HG03571 (cell line): ENCODE measurements around the gene MOK.
"Not testable (repeated sequence)": the region's sequence is repeated elsewhere in the genome, so short reads cannot be mapped to it uniquely, and the experiment has no call there.

ENCODE experiments used
- ATAC-seq: cut with Tn5 transposase; IDR thresholded peaks from one replicate; pipeline ENCODE4 v1.9.1; 2021; ENCODE audit not compliant: unreplicated experiment

Gene MOK

DNA sequence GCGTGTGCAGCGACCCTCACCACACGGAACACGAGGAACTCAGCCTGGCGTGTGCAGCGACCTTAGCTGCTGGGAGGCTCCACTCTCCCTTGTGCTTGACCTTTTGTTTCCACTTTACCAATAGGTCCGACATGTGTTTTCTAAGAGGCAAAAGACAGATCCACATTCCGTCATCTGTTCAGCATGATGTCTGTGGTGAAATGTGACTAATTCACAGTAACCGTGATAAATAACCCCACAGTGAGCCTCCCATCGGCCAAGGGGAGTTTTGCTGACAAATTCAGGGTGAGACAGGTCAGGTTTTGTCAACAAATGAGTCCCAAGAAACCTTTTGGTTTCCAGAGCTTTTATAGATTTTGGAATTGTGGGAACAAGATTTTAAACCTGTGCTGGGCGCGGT is 55.9 kb downstream of the MOK start:
- ATAC-seq, result no peak

DNA sequence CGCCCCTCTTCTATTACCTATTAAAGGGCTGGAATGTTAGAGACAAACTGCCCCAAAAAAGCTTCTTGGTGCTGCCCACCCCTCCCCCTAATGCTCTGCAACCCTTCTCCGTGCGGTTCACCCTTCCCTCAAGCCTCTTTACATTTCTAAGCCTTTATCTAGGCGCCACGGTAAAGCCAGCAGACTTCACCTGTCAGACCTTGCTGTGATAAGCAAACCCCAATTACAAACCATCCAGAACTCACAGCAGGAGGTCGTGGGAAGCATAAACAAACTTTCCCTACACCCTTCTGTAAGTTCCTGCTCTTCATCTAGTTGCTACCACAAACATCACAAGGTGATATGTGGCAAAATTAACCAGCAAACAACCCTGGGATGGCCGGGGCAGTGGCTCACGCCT is 56.8 kb downstream of the MOK start:
- ATAC-seq, result no peak

DNA sequence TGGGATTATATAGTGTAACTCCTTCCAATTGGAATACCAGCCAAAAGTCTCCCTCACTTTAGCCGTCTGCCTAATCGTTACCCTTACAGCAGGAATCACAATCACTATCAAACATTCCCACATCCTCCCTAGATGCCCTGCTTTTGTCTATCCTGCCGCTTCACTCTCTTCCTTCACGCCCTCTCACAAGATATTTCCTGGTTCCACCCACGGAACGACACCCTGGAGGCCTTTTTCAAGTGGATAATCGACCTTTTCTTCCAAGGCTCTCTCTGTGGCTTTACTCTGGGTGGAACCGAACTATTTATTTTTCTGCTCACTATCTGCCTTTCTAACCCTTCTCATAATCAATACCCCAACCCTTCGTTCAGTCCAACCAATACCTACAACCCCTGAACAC is 58.9 kb downstream of the MOK start:
- ATAC-seq, result no peak

DNA sequence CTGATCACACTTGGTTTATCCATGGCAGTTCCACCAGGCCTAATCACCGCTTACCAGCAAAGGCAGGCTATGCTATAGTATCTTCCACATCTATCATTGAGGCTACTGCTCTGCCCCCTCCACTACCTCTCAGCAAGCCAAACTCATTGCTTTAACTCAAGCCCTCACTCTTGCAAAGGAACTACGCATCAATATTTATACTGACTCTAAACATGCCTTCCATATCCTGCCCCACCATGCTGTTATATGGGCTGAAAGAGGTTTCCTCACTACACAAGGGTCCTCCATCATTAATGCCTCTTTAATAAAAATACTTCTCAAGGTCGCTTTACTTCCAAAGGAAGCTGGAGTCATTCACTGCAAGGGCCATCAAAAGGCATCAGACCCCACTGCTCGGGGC is 61.2 kb downstream of the MOK start:
- not testable (repeated sequence) for ATAC-seq

DNA sequence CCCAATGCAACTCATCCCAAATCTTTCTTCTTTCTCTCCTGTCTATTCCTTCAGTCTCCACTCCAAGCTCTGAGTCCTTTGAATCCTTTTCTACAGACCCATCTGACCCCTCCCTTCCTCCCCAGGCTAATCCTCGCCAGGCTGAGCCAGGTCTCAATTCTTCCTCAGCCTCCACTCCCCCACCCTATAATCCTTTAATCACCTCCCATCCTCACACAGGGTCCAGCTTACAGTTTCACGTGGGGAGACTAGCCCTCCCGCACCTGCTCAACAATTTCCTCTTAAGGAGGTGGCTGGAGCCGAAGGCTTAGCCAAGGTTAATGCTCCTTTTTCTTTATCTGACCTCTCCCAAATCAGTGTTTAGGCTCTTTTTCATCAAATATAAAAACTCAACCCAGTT is 63.8 kb downstream of the MOK start:
- ATAC-seq, result no peak

DNA sequence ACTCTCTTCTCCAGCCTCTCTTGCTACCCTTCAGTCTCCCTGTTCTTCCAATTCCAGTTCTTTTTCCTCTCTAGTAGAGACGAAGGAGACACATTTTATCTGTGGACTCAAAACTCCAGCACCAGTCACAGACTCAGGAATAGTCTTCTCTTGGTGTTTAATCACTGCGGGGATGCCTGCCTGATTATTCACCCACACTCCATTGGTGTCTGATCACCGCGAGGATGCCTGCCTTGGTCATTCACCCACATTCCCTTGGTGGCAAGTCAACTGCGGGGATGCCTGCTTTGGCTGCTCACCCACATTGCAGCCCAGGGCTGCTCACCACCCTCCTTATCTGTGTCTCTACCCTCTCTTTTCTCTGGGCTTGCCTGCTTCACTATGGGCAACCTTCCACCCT is 64.5 kb downstream of the MOK start:
- ATAC-seq, result not testable (repeated sequence)

DNA sequence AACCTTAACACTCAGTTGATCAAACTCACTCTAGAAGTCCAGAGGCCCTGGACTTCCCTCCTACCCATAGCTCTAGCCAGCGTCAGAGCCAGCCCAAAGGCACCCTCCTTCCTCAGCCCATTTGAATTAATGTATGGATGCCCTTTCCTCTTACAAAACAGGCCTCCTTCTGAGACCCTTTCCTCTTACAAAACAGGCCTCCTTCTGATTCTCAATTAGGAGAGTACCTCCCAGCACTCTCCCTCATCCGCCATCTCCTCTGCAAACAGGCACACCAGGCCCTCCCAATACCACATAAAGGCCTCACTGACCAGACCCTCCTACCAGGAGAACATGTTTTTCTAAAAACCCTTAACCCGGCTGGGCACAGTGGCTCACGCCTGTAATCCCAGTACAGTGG is 65.7 kb downstream of the MOK start:
- ATAC-seq, result no peak

DNA sequence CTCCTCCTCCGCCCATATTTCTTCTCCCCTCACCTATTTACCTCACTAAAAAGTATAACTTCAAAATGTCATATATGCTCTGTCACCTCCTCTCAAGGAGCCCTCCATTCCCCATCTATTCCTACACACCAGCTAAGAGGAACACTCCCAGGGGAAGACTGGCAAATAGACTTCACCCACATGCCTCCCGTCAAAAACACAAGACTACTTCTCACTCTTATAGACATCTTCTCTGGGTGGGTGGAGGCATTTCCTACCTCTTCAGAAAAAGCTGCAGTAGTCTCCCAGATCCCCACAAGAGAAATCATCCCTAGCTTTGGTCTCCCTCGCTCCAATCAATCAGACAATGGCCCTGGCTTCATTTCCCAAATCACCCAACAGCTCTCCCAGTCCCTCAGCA is 66.2 kb downstream of the MOK start:
- ATAC-seq, result no peak

DNA sequence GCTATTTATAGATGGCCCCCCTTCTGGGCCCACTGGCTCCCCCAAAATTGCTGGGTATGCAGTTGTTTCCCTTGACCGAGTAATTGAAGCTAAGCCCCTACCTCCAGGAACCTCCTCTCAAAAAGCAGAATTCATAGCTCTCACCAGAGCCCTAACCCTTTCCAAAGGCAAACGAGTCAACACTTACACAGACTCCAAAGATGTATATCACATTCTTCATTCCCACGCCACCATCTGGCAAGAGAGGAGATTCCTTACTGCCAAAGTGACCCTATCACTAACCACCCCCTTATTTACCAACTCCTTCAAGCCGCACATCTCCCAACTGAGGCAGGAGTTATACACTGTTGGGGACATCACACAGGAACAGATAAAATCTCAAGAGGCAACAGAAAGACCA is 66.8 kb downstream of the MOK start:
- ATAC-seq, result no peak

DNA sequence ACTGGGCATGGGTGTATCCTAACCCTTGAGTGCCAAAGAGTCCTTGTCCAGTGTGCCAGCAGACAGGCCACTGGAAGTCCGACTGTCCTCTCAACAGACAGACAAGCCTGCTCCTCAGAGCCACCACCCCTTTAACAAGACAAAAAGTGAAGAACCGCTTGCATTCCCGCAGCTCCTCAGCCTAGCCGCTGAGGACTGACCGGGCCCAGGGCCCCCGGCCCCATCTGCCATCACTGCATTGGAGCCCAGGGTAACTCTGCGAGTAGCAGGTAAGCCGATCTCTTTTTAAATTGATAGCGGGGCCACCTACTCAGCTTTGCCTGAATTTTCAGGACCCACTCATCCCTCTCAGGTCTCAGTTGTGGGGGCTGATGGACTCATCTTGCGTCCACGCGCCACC is 68.9 kb downstream of the MOK start:
- ATAC-seq, result no peak

DNA sequence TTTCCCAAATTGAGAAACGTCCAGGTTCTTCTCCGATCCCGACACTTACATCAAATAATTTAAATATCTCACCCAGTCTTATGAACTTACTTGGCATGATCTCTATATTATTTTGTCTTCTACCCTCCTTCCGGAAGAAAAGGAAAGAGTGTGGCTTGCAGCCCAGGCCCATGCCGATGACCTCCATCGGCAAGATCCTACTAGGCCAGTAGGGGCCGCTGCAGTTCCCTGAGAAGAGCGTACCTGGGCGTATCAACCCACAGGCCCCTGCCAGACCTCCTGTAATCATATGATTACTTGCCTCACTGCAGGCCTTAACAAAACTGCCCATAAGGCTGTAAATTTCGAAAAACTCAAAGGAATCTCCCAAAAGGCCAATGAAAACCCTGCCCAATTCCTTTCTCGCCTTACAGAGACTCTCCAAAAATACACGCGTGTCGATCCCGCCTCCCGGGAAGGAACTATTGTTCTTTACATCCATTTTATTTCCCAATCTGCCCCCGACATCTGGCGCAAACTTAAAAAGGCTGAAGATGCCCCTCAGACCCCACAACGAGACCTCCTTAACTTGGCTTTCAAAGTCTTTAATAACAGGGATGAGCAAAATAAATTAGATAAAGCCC is 69.6 kb downstream of the MOK start:
- no peak for ATAC-seq

DNA sequence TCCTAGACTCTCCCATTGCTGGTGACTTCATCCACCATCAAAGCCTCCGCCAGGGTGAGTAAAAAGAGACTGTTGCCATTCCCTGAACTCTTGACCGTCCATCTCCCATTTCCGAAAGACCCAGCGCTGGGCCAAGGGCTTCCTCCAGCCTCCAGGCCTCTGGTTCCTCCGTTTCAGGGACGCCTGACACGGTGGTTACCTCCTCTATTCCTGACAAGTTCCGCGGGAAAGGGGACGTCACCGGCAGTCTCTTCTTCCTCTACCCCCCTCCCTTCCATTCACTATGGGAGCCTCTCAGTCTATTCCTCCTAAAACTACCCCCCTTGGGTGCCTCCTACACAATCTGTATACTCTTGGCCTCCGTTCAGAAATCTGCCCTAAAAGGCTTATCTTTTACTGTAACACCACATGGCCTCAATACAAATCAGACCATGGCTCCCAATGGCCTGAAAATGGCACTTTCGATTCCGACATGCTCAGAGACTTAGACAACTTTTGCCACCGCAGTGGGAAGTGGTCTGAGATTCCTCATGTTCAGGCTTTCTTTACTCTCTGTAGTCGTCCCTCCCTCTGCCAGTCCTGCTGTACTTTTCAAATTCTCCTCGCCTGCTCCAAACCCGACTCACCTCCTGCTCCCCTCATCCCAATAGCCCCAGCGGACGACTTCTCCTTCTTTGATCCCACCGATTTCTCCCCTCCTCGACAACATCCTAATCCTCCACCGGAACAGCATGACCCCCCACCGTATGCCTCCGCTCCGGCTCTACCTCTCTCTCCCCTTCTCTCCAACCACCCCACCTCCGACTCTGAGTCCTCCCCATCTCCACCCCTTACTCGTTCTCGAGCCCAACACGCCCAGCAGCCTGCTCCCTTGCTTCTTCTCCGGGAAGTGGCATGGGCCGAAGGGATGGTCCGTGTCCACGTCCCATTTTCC is 70.4 kb downstream of the MOK start:
- ATAC-seq, result no peak

DNA sequence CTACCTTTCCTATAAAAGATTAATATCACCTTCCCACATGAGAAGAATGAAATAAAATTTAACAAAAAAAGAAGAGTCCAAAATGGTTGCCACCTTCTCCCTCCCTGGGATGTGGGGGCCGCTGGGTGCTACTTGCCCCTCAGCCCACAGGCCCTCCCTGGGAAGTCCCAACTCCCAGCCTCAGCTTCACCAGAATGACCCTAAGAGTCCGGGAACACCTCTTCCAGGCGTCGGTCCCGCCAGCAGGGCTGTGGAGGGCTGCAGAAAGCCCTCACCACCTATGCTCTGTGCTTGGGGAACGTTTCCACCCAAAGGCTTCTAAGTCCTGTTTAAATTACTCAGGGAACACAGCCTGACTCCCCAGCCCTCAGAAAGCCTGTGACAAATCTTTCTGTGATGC is 71.9 kb downstream of the MOK start:
- no peak for ATAC-seq

DNA sequence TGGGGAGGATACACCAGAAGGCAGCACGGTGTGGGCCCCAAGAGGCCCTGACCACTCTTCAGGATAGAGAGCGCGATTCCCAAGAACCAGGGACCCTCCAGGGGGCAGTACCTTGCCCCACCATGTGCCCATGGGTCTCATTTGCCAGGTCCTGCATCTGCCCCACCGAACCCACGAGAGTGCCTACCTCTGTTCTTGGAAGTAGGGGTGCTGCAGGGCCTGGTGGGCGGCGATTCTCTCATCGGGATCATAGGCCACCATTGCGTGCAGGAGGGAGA is 72.7 kb downstream of the MOK start:
- no peak for ATAC-seq

DNA sequence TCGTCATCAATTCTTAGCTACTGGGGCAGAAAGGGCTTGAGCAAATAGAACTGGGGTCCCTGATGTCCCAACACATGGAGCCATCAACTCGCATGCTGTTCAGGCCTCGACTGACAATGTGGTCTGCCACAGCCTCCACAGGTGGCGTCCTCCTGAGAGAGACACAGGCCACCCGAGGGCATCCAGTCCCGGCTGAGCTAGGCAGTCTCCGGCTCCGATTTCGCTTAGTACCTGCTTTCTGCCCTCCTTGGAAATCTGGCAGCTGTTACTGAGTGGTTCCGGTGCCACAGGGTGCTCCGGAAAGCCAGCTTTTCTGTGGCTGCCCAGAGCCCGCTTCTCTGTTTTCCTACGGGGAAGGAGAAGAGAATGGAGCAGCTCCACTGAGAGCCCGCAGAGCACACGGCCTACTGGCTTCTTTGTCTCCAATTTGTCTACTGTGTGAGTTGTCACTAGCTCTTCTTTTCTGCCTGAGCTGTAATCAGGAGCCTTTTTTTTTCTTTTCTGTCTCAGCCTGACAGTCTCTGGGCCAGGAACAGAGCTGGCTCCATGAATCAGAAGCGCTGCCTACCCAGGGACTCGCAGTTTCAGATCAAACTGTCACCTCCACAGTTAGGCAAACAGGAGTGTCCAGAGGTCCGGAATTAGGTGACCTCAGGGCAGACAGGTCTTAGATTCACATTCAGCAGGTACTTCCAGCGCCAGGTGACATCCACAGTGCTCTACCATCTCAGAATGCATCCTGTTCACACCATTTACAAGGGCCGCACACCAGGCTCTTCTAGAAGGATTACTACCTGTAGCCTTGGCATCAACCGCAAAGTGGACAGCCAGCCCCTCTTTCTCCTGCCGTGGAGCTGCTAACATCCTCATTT is 73.3 kb downstream of the MOK start:
- no peak for ATAC-seq

DNA sequence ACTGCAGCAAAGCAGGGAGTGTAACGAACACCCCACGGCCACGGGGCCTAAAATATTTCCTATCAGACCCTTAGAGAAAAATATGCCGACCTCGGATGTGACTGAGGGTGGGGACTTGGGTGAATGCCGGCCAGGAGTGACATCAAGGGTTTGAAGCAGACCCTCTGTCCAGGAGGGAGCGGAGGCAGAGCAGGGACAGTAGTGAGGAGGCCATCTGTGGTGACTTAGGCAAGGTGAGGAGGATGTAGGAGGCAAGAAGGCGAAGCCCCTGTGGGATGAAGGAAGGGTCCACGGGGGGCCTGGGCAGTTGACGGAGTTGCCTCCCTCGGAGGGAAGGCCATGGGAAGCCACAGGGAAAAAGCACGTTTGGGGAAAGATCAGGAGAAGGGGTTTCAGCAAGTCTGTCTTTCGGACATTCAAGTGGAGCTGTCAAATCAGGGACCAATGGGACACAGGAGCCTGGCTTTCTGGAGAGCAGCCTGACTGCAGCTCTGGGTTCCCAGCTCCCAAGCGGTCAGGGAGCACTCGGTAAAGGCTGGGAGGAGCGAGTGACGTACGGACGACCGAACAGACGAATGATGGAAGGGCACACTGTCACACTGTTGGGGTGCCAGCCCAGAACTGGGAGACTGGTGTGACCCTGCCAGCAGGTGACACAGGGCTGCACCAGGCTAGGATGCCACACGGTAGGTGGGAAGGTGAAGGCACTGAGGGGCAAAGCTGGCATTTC is 74.3 kb downstream of the MOK start:
- ATAC-seq, result no peak

DNA sequence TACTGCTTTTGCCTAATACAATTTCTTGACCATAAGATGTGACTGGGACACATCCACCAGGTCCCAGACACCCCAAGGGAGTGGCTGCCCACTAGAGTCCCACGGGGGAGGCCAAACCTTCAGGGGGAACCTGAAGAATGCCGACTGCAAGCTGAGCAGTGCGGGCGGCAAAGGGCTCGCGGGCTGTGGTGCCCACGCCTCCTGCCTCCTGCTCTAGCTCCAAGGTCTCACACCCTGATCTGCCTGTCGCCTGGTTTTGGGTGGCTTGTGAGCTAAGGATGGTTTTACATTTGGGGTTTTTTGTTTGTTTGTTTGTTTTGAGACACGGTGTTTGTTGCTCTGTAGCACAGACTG is 75.2 kb downstream of the MOK start:
- no peak for ATAC-seq

DNA sequence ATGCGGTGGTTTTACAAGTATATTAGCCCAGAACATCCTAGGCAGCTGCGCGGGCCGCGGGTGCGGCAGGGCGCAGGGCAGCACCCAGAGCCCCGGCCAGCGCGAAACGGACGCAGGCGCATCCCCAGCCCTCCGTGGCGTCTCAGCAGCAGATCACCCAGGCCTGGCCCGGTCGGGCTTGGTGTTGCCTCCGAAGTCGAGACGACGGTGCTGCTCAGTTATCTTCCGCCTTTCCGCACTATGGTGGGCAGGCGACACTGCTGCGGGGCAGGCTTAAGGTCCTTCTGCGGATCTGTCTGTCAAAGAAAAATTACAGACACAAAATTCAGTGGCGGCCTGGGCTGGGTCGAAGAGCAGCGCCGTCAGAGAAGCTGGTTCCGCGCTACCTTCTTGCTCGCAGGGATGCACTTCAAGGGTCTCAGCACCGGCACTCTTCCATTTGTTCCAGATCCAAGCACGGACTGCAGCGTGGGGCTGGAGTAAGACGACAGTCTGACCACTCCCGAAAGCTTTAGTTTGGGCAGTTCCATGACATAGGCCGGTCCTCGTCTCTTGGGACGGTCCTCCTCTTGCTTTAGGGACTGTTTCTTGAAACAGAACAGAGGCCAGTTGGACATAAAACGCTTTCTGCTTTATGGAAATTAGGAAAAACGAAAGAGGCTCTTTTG is 75.8 kb downstream of the MOK start:
- ATAC-seq, result no peak

DNA sequence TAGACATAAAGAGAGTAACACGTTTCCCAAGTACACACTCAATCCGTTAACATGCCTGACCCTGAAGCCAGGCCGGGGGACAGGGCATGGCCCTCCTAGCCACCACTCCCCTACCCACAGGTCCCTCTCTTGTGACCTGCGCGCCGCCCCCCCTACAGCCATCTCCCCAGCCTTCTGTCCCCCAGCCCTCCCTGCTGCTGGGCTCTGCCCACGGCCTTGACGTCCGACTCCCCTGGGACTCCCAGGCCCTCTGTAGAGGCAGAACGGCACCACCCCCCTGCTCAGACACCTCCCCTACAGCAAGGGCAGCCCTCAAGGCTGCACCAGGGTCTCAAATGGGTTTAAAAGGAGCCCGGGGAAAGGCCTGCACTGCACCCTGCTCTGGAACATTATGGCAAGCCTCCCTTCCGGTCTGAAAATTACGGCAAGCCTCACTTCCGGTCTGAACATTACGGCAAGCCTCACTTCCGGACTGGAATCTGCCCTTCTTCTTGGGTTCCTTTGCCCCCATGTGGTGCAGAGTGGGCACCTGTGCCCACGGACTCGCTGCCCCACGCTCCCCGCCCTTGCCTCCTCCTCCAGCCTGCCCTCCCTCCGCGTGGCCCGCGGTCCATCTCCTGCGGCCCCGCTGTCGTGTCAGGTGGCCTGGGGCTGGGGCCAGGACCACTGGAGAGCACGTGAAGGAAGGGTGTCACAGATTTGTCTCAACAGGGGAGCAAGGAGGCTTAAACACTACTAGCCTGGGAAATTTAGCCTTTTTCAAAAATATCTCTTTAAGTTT is 77.6 kb downstream of the MOK start:
- ATAC-seq, result no peak
